ENCODE data around the gene ZFYVE9. TPM values are rescaled to one million over a fixed set of nuclear protein-coding genes. Genes with fewer than 3 reads are reported as not detected.
A peak's percentile ranks its signal among the peaks of the same experiment; 100 is the strongest.

ZFYVE9 gene
- total and polyA plus RNA-seq, 2 of the 13 experiments (the other 11 are each of a cell fraction or from before 2014, with no cell fraction given), result 9.2 to 19.8 TPM

GRCh38 chr1:52142220-52143183 is 613 bp downstream of the ZFYVE9 start (continued):
- TF ChIP-seq ZNF138 (CRISPR knock-in tag; IDR thresholded peaks at IDR 0.05; ENCODE audit: low read depth) (no peak), CAMTA2 (CRISPR knock-in tag; IDR thresholded peaks at IDR 0.05; ENCODE audit: borderline replicate concordance) (no peak), YY1 (IDR thresholded peaks at IDR 0.05; ENCODE audit: insufficient read depth, insufficient replicate concordance, low read depth, low read length) (no peak), REL (CRISPR knock-in tag; conservative IDR thresholded peaks at IDR 0.05) (no peak), SAP130 (CRISPR knock-in tag; IDR thresholded peaks at IDR 0.05; ENCODE audit: low read depth) (peak; percentile 48; the same call in 1 of the 2 replicates), ZZZ3 (CRISPR knock-in tag; IDR thresholded peaks at IDR 0.05; ENCODE audit: borderline replicate concordance) (no peak), RXRB (CRISPR knock-in tag; IDR thresholded peaks at IDR 0.05; ENCODE audit: borderline replicate concordance) (no peak; the same call in 1 of the 2 replicates), FUBP1 (CRISPR knock-in tag; IDR thresholded peaks at IDR 0.05; ENCODE audit: borderline replicate concordance) (no peak), ZNF510 (CRISPR knock-in tag; IDR thresholded peaks at IDR 0.05; ENCODE audit: low read depth) (no peak), ZMYM4 (CRISPR knock-in tag; IDR thresholded peaks at IDR 0.05) (no peak), ZNF619 (CRISPR knock-in tag; IDR thresholded peaks at IDR 0.05) (no peak), REPIN1 (CRISPR knock-in tag; IDR thresholded peaks at IDR 0.05; ENCODE audit: borderline replicate concordance, low read depth) (0 out of 2 replicates have a peak, but pooled peaks have one; percentile 45), ZNF790 (CRISPR knock-in tag; IDR thresholded peaks at IDR 0.05; ENCODE audit: borderline replicate concordance) (no peak; the same call in 1 of the 2 replicates), ASH2L (IDR thresholded peaks at IDR 0.05; ENCODE audit: insufficient read length, low read depth, low read length) (peak; percentile 75), MXD1 (CRISPR knock-in tag; IDR thresholded peaks at IDR 0.05) (0 out of 2 replicates have a peak, but pooled peaks have one; percentile 11), ZKSCAN1 (IDR thresholded peaks at IDR 0.05; ENCODE audit: low read length) (no peak), ISL2 (CRISPR knock-in tag; IDR thresholded peaks at IDR 0.05) (no peak), ZSCAN20 (CRISPR knock-in tag; IDR thresholded peaks at IDR 0.05; ENCODE audit: borderline replicate concordance) (0 out of 2 replicates have a peak, but pooled peaks have one; percentile 74), ZHX1 (CRISPR knock-in tag; IDR thresholded peaks at IDR 0.05; ENCODE audit: low read depth) (no peak; the same call in 1 of the 2 replicates), ZNF574 (CRISPR knock-in tag; IDR thresholded peaks at IDR 0.05) (peak; percentile 40; the same call in 1 of the 2 replicates)

All from HepG2 (cell line).